ENCODE results near the gene SHD.
"Not testable (repeated sequence)": the region's sequence is repeated elsewhere in the genome, so short reads cannot be mapped to it uniquely, and the experiment has no call there.

The SHD gene, protein sequence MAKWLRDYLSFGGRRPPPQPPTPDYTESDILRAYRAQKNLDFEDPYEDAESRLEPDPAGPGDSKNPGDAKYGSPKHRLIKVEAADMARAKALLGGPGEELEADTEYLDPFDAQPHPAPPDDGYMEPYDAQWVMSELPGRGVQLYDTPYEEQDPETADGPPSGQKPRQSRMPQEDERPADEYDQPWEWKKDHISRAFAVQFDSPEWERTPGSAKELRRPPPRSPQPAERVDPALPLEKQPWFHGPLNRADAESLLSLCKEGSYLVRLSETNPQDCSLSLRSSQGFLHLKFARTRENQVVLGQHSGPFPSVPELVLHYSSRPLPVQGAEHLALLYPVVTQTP

DNA sequence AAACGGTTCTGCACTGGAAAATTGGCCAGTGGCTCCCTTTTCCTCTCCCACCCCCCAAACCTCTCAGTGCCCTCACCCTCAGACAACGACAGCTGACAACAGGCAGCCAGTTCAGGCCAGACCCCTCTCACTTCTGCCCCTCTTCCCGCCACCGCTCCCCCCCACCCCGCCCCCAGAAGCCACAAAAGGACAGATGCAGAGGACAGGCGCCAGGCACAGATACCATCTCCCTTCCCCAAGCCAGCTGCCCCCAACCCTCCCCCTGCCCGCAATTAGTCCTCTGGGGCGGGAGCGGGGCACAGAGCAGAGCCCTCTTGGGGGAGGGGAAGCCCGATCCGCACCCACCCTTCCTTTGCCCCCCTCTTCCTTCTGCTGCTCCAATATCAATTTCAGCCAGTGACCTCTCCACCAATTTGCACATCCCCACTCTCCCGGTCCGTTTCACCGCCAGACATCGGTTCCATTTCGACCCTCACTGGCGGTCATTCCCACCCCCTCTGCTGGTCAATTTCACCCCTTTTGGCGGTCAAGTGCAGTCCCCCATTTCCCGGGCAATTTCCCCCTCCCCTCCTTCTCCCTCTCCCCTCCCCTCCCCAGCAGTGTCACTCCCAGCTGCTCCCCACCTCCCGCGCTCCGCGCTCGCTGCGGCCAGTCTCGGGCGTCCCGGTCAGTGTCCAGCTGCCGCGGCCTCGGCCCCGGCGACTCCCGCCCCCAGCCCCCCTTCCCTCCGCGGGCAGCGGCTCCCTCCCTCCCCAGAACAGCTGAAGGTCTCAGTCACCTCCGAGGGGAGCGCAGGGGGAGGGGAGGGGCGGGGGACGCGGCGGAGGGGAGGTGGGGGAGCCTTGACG lies at the start of gene SHD:
Gene SHD, plus strand, starts transcription at position 848 of the 848 bp plus-strand sequence. CDS start 798 bp downstream, outside the sequence.
- no peak within 1 kb of the TSS for H3K4me3 ChIP-seq (ENCODE audit: low read depth, low read length)
- DNase-seq (ENCODE audit: low read depth, low spot score), result no peak
- ChIA-PET POLR2A (no interaction called here), CTCF (interaction anchor here (0.9 to 8.0 kb wide), 3 partner anchors 11 to 74 kb away, joined by 3 to 77 read pairs (median 4); no protein-coding TSS in a partner anchor)
- TF ChIP-seq, protein P1, sequence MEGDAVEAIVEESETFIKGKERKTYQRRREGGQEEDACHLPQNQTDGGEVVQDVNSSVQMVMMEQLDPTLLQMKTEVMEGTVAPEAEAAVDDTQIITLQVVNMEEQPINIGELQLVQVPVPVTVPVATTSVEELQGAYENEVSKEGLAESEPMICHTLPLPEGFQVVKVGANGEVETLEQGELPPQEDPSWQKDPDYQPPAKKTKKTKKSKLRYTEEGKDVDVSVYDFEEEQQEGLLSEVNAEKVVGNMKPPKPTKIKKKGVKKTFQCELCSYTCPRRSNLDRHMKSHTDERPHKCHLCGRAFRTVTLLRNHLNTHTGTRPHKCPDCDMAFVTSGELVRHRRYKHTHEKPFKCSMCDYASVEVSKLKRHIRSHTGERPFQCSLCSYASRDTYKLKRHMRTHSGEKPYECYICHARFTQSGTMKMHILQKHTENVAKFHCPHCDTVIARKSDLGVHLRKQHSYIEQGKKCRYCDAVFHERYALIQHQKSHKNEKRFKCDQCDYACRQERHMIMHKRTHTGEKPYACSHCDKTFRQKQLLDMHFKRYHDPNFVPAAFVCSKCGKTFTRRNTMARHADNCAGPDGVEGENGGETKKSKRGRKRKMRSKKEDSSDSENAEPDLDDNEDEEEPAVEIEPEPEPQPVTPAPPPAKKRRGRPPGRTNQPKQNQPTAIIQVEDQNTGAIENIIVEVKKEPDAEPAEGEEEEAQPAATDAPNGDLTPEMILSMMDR (IDR thresholded peaks at IDR 0.05; ENCODE audit: insufficient read depth, low read length, missing control alignments), result no peak

DNA sequence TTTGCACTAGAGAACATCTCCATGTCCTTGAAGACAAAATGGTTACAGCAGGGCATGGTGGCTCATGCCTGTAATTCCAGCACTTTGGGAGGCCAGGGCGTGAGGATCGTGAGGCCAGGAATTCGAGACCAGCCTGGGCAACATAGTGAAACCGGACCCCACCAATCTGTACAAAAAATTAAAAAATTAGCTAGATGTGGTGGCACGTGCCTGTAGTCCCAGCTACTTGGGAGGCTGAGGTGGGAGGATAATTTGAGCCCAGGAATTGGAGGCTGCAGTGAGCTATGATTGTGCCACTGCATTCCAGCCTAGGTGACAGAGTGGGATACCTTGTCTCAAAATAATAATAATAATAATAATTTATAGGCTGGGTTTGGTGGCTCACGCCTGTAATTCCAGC lies 48.8 kb upstream of the SHD start:
- H3K4me3 ChIP-seq (ENCODE audit: low read depth, low read length); POLR2A ChIA-PET; DNase-seq (ENCODE audit: low read depth, low spot score): not testable (repeated sequence)
- CTCF ChIA-PET, result interaction anchor here (1.5 to 5.0 kb wide), 3 partner anchors 22 to 89 kb away, joined by 3 to 24 read pairs (median 4); no protein-coding TSS in a partner anchor

DNA sequence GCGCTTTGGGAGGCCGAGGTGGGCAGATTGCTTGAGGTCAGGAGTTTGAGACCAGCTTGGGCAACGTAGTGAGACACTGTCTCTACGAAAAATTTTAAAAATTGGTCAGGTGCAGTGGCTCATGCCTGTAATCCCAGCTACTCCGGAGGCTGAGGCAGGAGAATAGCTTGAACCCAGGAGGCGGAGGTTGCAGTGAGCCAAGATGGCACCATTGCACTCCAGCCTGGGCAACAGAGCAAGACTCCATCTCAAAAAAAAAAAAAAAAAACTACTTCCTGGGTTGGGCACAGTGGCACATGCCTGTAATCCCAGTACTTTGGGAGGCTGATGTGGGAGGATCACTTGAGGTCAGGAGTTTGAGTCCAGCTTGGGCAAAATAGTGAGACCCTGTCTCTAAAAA lies 47.5 kb upstream of the SHD start:
- CTCF ChIA-PET, result interaction anchor here (4.4 to 5.0 kb wide), 2 partner anchors 11 to 23 kb away, joined by 24 to 31 read pairs; no protein-coding TSS in a partner anchor
- POLR2A ChIA-PET; H3K4me3 ChIP-seq (ENCODE audit: low read depth, low read length); DNase-seq (ENCODE audit: low read depth, low spot score): not testable (repeated sequence)

DNA sequence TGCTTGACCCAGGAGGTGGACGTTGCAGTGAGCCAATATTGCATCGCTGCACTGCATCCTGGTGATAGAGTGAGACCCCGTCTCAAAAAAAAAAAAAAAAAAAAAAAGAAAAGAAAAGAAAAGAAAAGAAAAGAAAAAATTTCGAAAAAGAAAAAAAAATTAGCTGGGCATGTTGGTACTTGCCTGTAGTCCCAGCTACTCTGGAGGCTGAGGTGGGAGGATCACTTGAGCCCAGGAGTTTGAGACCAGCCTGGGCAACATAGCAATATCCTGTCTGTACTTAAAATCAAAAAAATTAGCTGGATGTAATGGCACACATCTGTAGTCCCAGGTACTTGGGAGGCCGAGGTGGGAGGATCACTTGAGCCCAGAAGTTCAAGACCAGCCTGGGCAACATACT lies 46.9 kb upstream of the SHD start:
- DNase-seq (ENCODE audit: low read depth, low spot score); H3K4me3 ChIP-seq (ENCODE audit: low read depth, low read length); POLR2A ChIA-PET: not testable (repeated sequence)
- CTCF ChIA-PET, result interaction anchor here (4.4 to 5.0 kb wide), 2 partner anchors 11 to 24 kb away, joined by 24 to 31 read pairs; no protein-coding TSS in a partner anchor

DNA sequence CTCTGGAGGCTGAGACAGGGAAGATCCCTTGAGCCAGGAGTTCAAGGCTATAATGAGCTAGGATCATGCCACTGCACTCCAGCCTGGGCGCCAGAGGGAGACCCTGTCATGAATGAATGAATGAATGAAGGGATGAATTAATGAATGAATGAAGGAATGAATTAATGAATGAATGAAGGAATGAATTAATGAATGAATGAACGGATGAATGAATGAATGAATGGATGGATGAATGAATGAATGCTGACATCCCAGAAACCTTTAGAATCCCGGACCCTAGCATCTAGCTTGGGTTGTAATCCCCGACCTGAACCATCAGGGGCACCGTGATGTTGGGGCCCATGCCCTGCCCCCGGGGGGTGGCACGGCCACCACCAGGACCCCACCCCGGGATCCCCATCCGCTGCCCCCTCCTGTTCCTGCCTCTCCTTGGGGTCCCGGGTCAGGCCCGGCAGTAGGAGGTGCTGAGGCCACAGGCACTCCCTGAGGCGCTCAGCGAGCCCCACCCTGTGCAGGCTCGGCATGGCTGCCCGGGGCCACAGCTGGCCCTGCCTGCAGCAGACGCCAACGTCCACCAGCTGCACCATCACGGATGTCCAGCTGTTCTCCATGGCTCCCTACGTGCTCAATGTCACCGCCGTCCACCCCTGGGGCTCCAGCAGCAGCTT lies 46.3 kb upstream of the SHD start:
- ChIA-PET POLR2A (no interaction called here), CTCF (interaction anchor here (0.7 to 5.0 kb wide), 3 partner anchors 10 to 24 kb away, joined by 3 to 31 read pairs (median 24); no protein-coding TSS in a partner anchor)
- TF ChIP-seq, protein P1 (IDR thresholded peaks at IDR 0.05; ENCODE audit: insufficient read depth, low read length, missing control alignments), result no peak
- H3K4me3 ChIP-seq (ENCODE audit: low read depth, low read length), result no peak overlapping the region
- DNase-seq (ENCODE audit: low read depth, low spot score), result no peak

DNA sequence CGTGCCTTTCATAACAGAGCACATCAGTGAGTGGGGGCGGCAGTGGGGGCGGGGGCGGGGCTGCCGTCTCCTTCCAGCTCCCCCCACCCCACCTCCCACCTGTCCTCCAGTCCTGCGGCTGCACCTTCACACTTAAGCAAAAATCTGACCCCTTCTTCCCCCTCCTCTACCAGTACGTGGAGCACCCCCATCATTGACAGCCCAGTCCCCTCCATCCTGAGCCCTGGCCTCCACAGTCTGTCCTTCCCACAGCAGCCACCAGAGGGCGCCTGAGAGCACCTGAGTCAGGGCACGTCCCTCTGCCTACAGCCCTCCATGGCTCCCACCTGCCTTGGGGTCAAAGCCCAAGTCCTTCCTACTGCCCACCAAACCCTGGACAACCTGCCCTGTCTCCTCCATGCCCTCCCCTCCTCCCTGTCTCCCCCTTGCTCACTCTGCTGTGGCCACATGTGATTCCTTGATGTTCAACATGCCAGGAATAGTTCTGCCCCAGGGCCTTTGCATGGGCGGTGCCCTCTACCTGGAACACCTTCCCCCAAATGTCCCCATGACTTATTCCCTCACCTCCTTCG lies 45.7 kb upstream of the SHD start:
- POLR2A ChIA-PET, result no interaction called here
- H3K4me3 ChIP-seq (ENCODE audit: low read depth, low read length), result no peak overlapping the region
- TF ChIP-seq, protein P1 (IDR thresholded peaks at IDR 0.05; ENCODE audit: insufficient read depth, low read length, missing control alignments), result peak; percentile 78
- no peak for DNase-seq (ENCODE audit: low read depth, low spot score)
- CTCF ChIA-PET, result interaction anchor here (0.7 to 5.0 kb wide), 7 partner anchors 10 to 171 kb away, joined by 3 to 31 read pairs (median 4); no protein-coding TSS in a partner anchor

DNA sequence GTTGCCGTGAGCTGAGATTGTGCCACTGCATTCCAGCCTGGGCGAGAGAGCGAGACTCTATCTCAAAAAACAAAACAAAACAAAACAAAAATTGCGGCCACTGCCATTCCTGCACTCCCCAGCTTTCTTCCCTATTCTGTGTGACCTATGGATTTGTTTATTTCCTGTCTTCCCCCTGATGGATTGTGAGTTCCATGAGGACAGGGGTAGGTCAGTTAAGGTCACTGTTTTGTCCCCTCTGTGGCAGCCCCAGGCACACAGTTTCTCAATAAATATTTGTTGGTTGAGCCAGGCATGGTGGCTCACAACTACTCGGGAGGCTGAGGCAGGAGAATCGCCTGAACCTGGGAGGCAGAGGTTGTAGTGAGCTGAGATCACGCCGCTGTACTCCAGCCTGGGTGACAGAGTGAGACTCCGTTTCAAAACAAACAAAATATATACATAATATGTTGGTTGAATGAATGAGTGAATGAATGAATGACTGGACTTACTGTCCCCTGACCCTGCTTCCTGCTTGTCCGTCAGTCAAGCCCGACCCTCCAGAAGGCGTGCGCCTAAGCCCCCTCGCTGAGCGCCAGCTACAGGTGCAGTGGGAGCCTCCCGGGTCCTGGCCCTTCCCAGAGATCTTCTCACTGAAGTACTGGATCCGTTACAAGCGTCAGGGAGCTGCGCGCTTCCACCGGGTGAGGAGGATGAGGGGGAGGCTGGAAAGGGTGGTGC lies 44.8 kb upstream of the SHD start:
- no peak for DNase-seq (ENCODE audit: low read depth, low spot score)
- ChIA-PET POLR2A (no interaction called here), CTCF (interaction anchor here (0.7 to 5.0 kb wide), 7 partner anchors 9 to 170 kb away, joined by 3 to 31 read pairs (median 4); partner anchors contain the start of gene YJU2)
- H3K4me3 ChIP-seq (ENCODE audit: low read depth, low read length), result no peak overlapping the region
- TF ChIP-seq, protein P1 (IDR thresholded peaks at IDR 0.05; ENCODE audit: insufficient read depth, low read length, missing control alignments), result no peak

Data from AG04449 (cell line).